Heart left ventricle (tissue), 13 donors: ENCODE results near the gene NARF.

Experiments used
- CTCF ChIP-seq, 12 donors: fragments of 200-600 bp; sonication (generic) in 4 of 12; IDR thresholded peaks; one replicate each; pipeline versions ENCODE4 v1.5.0 to v1.8.0; 2018 to 2022; ENCODE audit warnings: antibody characterized with exemption in 12 of 12, mild to moderate bottlenecking in 5 of 12
- POLR2A ChIP-seq, 2 donors: fragments of 450-650 bp; IDR thresholded peaks; one replicate each; pipeline ENCODE4 v1.6.1; 2017; ENCODE audit warnings: antibody characterized with exemption in 2 of 2, mild to moderate bottlenecking in 2 of 2, moderate library complexity in 2 of 2
- donor health status: ischemic (EF 13 %, LVEDD 7.1; RV severe dilation, severe dysfunction).
- donor health status: DM: no; HTN: yes; CAD: no.
- donor health status: DM: no; HTN: no; CAD: no.
- donor health status: ischemic (EF 25% LVEDD 6.9; RV normal size, moderate dysfunction).
- donor health status: ischemic (EF 25% LVEDD 5.7; RV mildly dilated, moderate dysfunction).
- donor health status: ischemic (EF 35%, LVEDD 5.7; RV mildly dilated, moderate dysfunction).
- donor health status: nonischemic (EF 11% LVEDD 7.7; RV severe dilation, severe dysfunction).
- donor health status: DM: yes; HTN: yes; CAD: no.
- donor health status: PGD.
- donor health status: ischemic (EF 29% LVEDD 5.4; RV normal size, mild dysfunction).
- donor health status: nonischemic (EF 23%, LVEDD 6.1; RV moderate dilation, normal function).

DNA sequence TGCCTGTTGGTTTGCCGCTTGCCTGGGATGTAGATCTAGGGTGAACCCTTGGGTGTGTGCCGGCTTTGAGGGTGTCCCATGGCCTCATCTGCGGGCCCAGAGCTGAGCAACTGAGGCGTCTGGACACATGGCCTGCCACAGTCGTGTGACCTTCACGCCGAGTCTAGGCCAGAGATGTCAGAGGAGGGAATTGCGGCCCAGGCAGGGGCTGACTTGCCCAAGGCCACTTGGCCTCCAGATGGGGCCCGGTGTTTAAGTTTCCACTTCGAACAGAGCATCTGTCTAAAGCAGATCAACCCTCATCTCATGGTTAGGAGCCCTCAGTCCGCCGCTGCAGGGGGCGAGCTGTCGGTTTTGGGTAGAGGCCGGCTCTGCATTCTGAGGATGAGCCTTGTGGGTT, 33.0 kb downstream of the NARF start:
- TF ChIP-seq CTCF (IDR thresholded peaks at IDR 0.05) = no peak
- no peak for TF ChIP-seq POLR2A (IDR thresholded peaks at IDR 0.05)
